Gastroesophageal sphincter (tissue), 3 donors: ENCODE results near the gene SFXN3.

ENCODE experiments used
- POLR2A ChIP-seq, 2 donors: fragments of 450-650 bp; IDR thresholded peaks; one replicate each; pipeline ENCODE4 v1.6.1; 2017; ENCODE audit warnings: antibody characterized with exemption in 2 of 2, mild to moderate bottlenecking in 2 of 2, moderate library complexity in 1 of 2
- POLR2AphosphoS5 ChIP-seq: sonication (generic); formaldehyde crosslinking; IDR thresholded peaks from one replicate; pipeline ENCODE4 v1.6.1; 2017; ENCODE audit warnings: antibody characterized with exemption
- TF ChIP-seq, protein P1 (sequence below), 4 experiments: fragments of 200-600 bp in 2 of 4; fragments of 450-650 bp in 2 of 4; sonication (generic) in 1 of 4; IDR thresholded peaks; one replicate each; pipeline ENCODE4 v1.5.1; 2017 to 2019; ENCODE audit warnings: antibody characterized with exemption in 4 of 4, mild to moderate bottlenecking in 2 of 4, moderate library complexity in 2 of 4

DNA sequence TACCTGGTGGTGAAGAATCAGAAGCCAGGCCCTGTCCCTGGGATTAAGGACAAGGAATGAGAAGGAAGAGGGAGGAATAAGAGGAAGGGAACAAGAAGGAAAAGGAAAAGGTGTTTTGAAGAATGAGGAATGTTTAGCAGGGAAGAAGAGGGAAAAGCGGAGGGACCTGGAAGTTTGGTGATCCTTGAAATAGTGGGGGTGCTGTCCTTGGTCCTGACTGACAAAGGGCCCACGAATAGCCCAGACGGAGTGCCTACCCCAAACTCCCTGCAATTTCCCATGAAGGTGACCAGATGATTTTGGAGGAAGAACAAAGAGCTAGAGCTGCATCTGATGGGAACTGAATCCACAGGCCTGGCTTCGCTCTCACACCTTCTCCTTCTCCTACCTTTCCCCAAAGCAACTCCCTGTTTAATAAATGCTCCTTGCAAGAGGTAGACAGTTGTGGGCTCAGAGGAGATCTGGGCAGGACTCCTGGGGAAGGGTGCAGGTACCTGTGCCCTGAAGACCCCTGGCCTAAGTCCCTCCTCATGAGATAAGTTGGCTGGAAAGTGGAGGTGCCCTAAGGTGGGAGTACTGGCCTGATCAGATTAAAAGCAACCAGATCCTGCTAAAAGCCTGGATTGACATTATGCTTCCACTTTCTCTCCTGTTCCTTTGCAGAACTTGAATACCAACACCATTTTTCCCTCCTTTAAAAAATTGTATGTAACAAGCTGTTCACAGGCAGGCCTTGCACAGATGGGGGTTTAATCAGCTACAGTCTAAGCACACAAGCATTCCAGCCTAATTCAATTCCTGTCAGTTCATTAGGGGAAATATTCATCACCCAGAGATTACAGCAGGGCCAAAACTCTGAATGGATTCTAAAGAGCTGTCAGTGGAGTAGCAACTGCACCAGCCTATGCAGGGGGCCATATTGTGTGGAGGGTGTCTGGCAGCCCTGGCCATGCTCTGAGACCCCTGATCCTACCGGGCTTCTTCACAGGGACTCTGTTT, 50.2 kb downstream of the SFXN3 start:
- TF ChIP-seq POLR2AphosphoS5, result no peak
- TF ChIP-seq, protein P1, sequence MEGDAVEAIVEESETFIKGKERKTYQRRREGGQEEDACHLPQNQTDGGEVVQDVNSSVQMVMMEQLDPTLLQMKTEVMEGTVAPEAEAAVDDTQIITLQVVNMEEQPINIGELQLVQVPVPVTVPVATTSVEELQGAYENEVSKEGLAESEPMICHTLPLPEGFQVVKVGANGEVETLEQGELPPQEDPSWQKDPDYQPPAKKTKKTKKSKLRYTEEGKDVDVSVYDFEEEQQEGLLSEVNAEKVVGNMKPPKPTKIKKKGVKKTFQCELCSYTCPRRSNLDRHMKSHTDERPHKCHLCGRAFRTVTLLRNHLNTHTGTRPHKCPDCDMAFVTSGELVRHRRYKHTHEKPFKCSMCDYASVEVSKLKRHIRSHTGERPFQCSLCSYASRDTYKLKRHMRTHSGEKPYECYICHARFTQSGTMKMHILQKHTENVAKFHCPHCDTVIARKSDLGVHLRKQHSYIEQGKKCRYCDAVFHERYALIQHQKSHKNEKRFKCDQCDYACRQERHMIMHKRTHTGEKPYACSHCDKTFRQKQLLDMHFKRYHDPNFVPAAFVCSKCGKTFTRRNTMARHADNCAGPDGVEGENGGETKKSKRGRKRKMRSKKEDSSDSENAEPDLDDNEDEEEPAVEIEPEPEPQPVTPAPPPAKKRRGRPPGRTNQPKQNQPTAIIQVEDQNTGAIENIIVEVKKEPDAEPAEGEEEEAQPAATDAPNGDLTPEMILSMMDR (IDR thresholded peaks at IDR 0.05), result no peak
- no peak for TF ChIP-seq POLR2A (IDR thresholded peaks at IDR 0.05)
